ENCODE data around the gene PGM5.
"Not testable (repeated sequence)": the region's sequence is repeated elsewhere in the genome, so short reads cannot be mapped to it uniquely, and the experiment has no call there.

Gene PGM5

GRCh38 chr9:68329106-68329505, 27.3 kb upstream of the PGM5 start:
- H2AFZ ChIP-seq (ENCODE audit: low read length); H3F3A ChIP-seq (ENCODE audit: low read depth); H3K4me2 ChIP-seq (ENCODE audit: low read depth, low read length, poor library complexity, severe bottlenecking); H3K79me2 ChIP-seq (ENCODE audit: insufficient read depth, low read length); H3K4me3 ChIP-seq (ENCODE audit: low read length, poor library complexity, severe bottlenecking); H4K20me1 ChIP-seq (ENCODE audit: insufficient read depth, low read length, poor library complexity, severe bottlenecking); H3K36me3 ChIP-seq (ENCODE audit: insufficient read depth, low read length); H3K27me3 ChIP-seq (ENCODE audit: insufficient read depth, low read length, poor library complexity, severe bottlenecking); H3K9me2 ChIP-seq (replicated peaks; ENCODE audit: low read depth, low read length); H3K4me1 ChIP-seq (ENCODE audit: insufficient read depth, low read length, poor library complexity, severe bottlenecking); H3K9ac ChIP-seq (ENCODE audit: low read depth, low read length, poor library complexity, severe bottlenecking); H3K9me3 ChIP-seq (ENCODE audit: insufficient read depth, low read depth, low read length): not testable (repeated sequence)

GRCh38 chr9:68330531-68331173, 25.8 kb upstream of the PGM5 start:
- H3K4me2 ChIP-seq (ENCODE audit: low read depth, low read length, poor library complexity, severe bottlenecking); H3K9me3 ChIP-seq (ENCODE audit: insufficient read depth, low read depth, low read length); H3K36me3 ChIP-seq (ENCODE audit: insufficient read depth, low read length); H4K20me1 ChIP-seq (ENCODE audit: insufficient read depth, low read length, poor library complexity, severe bottlenecking); H3K4me3 ChIP-seq (ENCODE audit: low read length, poor library complexity, severe bottlenecking); H3K9ac ChIP-seq (ENCODE audit: low read depth, low read length, poor library complexity, severe bottlenecking); H2AFZ ChIP-seq (ENCODE audit: low read length); H3K79me2 ChIP-seq (ENCODE audit: insufficient read depth, low read length); H3K27me3 ChIP-seq (ENCODE audit: insufficient read depth, low read length, poor library complexity, severe bottlenecking); H3F3A ChIP-seq (ENCODE audit: low read depth); H3K9me2 ChIP-seq (replicated peaks; ENCODE audit: low read depth, low read length); H3K4me1 ChIP-seq (ENCODE audit: insufficient read depth, low read length, poor library complexity, severe bottlenecking): not testable (repeated sequence)

- H4K20me1 ChIP-seq (ENCODE audit: insufficient read depth, low read length, poor library complexity, severe bottlenecking); H2AFZ ChIP-seq (ENCODE audit: low read length); H3K4me2 ChIP-seq (ENCODE audit: low read depth, low read length, poor library complexity, severe bottlenecking); H3K9ac ChIP-seq (ENCODE audit: low read depth, low read length, poor library complexity, severe bottlenecking); H3K9me2 ChIP-seq (replicated peaks; ENCODE audit: low read depth, low read length); H3K9me3 ChIP-seq (ENCODE audit: insufficient read depth, low read depth, low read length); H3K79me2 ChIP-seq (ENCODE audit: insufficient read depth, low read length); H3F3A ChIP-seq (ENCODE audit: low read depth); H3K4me1 ChIP-seq (ENCODE audit: insufficient read depth, low read length, poor library complexity, severe bottlenecking); H3K4me3 ChIP-seq (ENCODE audit: low read length, poor library complexity, severe bottlenecking); H3K27me3 ChIP-seq (ENCODE audit: insufficient read depth, low read length, poor library complexity, severe bottlenecking); H3K36me3 ChIP-seq (ENCODE audit: insufficient read depth, low read length): not testable (repeated sequence)
Measured at GRCh38 chr9:68332122-68332521, 24.3 kb upstream of the PGM5 start.

GRCh38 chr9:68335935-68336334, 20.5 kb upstream of the PGM5 start:
- H4K20me1 ChIP-seq (ENCODE audit: insufficient read depth, low read length, poor library complexity, severe bottlenecking); H3K9me3 ChIP-seq (ENCODE audit: insufficient read depth, low read depth, low read length); H3K9ac ChIP-seq (ENCODE audit: low read depth, low read length, poor library complexity, severe bottlenecking); H3K4me2 ChIP-seq (ENCODE audit: low read depth, low read length, poor library complexity, severe bottlenecking); H3F3A ChIP-seq (ENCODE audit: low read depth); H2AFZ ChIP-seq (ENCODE audit: low read length); H3K4me3 ChIP-seq (ENCODE audit: low read length, poor library complexity, severe bottlenecking); H3K27me3 ChIP-seq (ENCODE audit: insufficient read depth, low read length, poor library complexity, severe bottlenecking); H3K4me1 ChIP-seq (ENCODE audit: insufficient read depth, low read length, poor library complexity, severe bottlenecking); H3K9me2 ChIP-seq (replicated peaks; ENCODE audit: low read depth, low read length); H3K79me2 ChIP-seq (ENCODE audit: insufficient read depth, low read length); H3K36me3 ChIP-seq (ENCODE audit: insufficient read depth, low read length): not testable (repeated sequence)

GRCh38 chr9:68336639-68337339, 19.6 kb upstream of the PGM5 start:
- H3K4me1 ChIP-seq (ENCODE audit: insufficient read depth, low read length, poor library complexity, severe bottlenecking); H3K9me3 ChIP-seq (ENCODE audit: insufficient read depth, low read depth, low read length); H3K4me3 ChIP-seq (ENCODE audit: low read length, poor library complexity, severe bottlenecking); H3K79me2 ChIP-seq (ENCODE audit: insufficient read depth, low read length); H3K27me3 ChIP-seq (ENCODE audit: insufficient read depth, low read length, poor library complexity, severe bottlenecking); H3K4me2 ChIP-seq (ENCODE audit: low read depth, low read length, poor library complexity, severe bottlenecking); H4K20me1 ChIP-seq (ENCODE audit: insufficient read depth, low read length, poor library complexity, severe bottlenecking); H3F3A ChIP-seq (ENCODE audit: low read depth); H3K9ac ChIP-seq (ENCODE audit: low read depth, low read length, poor library complexity, severe bottlenecking); H3K36me3 ChIP-seq (ENCODE audit: insufficient read depth, low read length); H2AFZ ChIP-seq (ENCODE audit: low read length); H3K9me2 ChIP-seq (replicated peaks; ENCODE audit: low read depth, low read length): not testable (repeated sequence)

GRCh38 chr9:68338000-68338399, 18.4 kb upstream of the PGM5 start:
- not testable (repeated sequence) for H3K9ac ChIP-seq (ENCODE audit: low read depth, low read length, poor library complexity, severe bottlenecking); H3K4me3 ChIP-seq (ENCODE audit: low read length, poor library complexity, severe bottlenecking); H3K27me3 ChIP-seq (ENCODE audit: insufficient read depth, low read length, poor library complexity, severe bottlenecking); H3K79me2 ChIP-seq (ENCODE audit: insufficient read depth, low read length); H3K9me2 ChIP-seq (replicated peaks; ENCODE audit: low read depth, low read length); H3F3A ChIP-seq (ENCODE audit: low read depth); H2AFZ ChIP-seq (ENCODE audit: low read length); H3K4me2 ChIP-seq (ENCODE audit: low read depth, low read length, poor library complexity, severe bottlenecking); H3K36me3 ChIP-seq (ENCODE audit: insufficient read depth, low read length); H4K20me1 ChIP-seq (ENCODE audit: insufficient read depth, low read length, poor library complexity, severe bottlenecking); H3K4me1 ChIP-seq (ENCODE audit: insufficient read depth, low read length, poor library complexity, severe bottlenecking); H3K9me3 ChIP-seq (ENCODE audit: insufficient read depth, low read depth, low read length)

GRCh38 chr9:68342265-68343025, 14.0 kb upstream of the PGM5 start:
- H4K20me1 ChIP-seq (ENCODE audit: insufficient read depth, low read length, poor library complexity, severe bottlenecking); H3K36me3 ChIP-seq (ENCODE audit: insufficient read depth, low read length); H2AFZ ChIP-seq (ENCODE audit: low read length); H3K9me2 ChIP-seq (replicated peaks; ENCODE audit: low read depth, low read length); H3K4me2 ChIP-seq (ENCODE audit: low read depth, low read length, poor library complexity, severe bottlenecking); H3K79me2 ChIP-seq (ENCODE audit: insufficient read depth, low read length); H3K4me1 ChIP-seq (ENCODE audit: insufficient read depth, low read length, poor library complexity, severe bottlenecking); H3K9me3 ChIP-seq (ENCODE audit: insufficient read depth, low read depth, low read length); H3F3A ChIP-seq (ENCODE audit: low read depth); H3K27me3 ChIP-seq (ENCODE audit: insufficient read depth, low read length, poor library complexity, severe bottlenecking); H3K9ac ChIP-seq (ENCODE audit: low read depth, low read length, poor library complexity, severe bottlenecking); H3K4me3 ChIP-seq (ENCODE audit: low read length, poor library complexity, severe bottlenecking): not testable (repeated sequence)
